Hindlimb muscle (tissue), 1 donor: ENCODE measurements around the gene TNFRSF1A. TPM values are rescaled to one million over a fixed set of nuclear protein-coding genes. Genes with fewer than 3 reads are reported as not detected.
"Not testable (repeated sequence)": the region's sequence is repeated elsewhere in the genome, so short reads cannot be mapped to it uniquely, and the experiment has no call there.

Source experiments
- DNase-seq: peaks from one replicate; pipeline ENCODE4 v3.0.0-alpha.2; 2013
- polyA plus RNA-seq: library from polyadenylated mRNA; unstranded; fragments of 120-200 nt; gene quantifications from one replicate; pipeline ENCODE4 v1.2.1, GENCODE V29; 2013; ENCODE audit not compliant: insufficient read length

The TNFRSF1A gene
- polyA plus RNA-seq, 1 donor: 86.3 TPM

GRCh38 chr12:6302621-6303020 lies 39.3 kb downstream of the TNFRSF1A start:
- DNase-seq: no peak

DNA sequence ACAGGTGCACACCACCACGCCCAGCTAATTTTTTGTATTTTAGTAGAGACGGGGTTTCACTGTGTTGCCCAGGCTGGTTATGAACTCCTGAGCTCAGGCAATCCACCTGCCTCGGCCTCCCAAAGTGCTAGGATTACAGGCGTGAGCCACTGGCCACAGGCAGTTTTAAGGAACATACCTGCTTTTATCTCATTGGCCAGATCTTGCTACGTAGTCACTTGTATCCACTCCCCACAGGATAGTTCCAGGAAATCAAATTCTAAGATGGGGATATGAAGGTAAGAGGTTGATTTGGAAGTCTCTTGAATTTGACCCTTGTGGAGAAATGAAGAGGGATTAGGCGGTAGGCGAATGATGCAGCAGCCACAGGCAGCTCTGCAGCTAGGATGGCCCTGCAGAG lies 40.2 kb downstream of the TNFRSF1A start:
- DNase-seq: no peak

- DNase-seq: no peak
Observed at GRCh38 chr12:6297170-6297569, 44.7 kb downstream of the TNFRSF1A start.

- peak; percentile 49 for DNase-seq
Observed at GRCh38 chr12:6295094-6295811, 46.6 kb downstream of the TNFRSF1A start.

DNA sequence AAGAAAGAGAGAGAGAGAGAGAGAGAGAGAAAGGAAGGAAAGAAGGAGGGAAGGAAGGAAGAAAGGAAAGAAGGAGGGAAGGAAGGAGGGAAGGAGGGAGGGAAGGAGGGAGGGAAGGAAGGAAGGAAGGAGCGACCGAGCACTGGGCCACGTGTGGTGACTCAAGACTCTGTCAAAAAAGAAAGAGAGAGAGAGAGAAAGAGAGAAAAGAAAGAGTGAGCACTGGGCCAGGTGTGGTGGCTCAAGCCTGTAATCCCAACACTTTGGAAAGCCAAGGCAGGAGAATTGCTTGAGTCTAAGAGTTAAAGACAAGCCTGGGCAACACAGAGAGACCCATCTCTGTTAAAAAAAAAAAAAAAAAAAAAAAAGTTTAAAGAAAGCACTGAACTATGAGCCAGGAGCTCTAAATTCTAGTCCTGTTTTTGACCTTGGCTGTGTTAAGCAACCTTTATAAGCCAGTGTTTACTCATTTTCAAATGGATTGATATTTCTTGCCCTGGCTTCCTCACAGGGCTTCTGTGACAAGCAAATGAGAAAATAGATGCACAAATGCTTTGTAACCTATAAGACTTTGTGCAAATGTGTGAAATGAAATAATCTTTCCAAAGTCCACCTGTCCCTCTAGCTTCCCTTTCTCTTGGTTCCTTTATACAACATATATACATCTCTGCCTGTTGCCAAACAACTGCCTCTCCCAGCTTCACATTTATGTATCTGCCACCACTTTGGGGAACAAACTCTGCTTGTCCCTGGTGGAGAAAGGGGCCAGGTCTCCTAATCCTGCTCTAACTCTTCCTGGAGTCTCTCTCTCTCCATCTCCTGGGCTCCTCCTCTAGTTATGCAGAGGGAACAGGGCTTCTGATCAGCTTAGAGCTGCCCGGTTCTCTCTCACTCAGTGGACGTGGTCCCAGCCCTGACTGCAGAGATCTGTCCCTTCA lies 47.5 kb downstream of the TNFRSF1A start:
- DNase-seq: no peak

DNA sequence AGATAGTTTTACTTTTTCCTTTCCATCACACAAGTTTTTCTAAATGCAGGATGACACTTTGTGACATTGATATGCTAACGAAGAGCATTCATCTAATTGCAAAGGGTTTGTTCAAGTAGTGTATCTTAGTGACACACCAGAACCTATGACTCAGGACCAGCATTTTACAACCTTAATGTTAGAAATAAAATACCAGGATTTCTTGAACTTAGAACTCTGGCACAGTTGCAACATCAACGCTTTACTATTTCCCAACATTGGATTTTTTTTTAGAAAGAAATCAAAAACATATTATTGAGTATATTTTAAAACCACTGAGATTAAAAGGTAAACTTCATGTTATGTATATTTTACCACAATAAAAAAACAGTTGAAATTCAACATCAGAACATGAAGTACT lies 49.3 kb downstream of the TNFRSF1A start:
- DNase-seq: no peak

GRCh38 chr12:6289906-6290305 lies 52.0 kb downstream of the TNFRSF1A start:
- not testable (repeated sequence) for DNase-seq

DNA sequence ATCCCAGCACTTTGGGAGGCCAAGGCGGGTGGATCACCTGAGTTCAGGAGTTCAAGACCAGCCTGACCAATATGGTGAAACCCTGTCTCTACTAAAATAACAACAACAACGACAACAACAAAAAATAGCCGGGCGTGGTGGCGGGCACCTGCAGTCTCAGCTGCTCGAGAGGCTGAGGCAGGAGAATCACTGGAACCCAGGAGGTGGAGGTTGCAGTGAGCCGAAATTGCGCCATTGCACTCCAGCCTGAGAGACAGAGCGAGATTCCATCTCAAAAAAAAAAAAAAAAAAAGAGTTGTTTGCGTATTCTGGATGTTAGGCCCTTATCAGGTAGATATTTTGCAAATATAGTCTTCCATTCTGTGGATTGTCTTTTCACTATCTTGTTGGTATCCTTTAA lies 52.8 kb downstream of the TNFRSF1A start:
- DNase-seq: not testable (repeated sequence)

DNA sequence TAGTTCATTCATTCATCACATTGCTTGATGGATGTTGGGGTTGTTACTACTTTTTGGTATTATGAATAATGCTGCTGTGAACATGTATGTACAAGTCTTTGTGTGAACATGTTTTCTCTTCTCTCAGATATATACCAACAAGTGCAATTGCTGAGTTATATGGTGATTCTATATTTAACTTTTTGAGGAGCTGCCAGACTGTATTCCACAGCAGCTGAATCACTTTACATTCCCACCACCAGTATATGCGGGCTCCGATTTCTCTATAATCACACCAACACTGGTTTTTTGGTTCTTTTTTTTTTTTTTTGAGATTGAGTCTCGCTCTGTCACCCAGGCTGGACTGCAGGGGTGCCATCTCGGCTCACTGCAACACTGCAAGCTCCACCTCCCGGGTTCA lies 53.6 kb downstream of the TNFRSF1A start:
- no peak for DNase-seq

GRCh38 chr12:6285532-6286306 lies 56.2 kb downstream of the TNFRSF1A start:
- no peak for DNase-seq

- DNase-seq: peak; percentile 75
Observed at GRCh38 chr12:6285063-6285477, 56.8 kb downstream of the TNFRSF1A start.

DNA sequence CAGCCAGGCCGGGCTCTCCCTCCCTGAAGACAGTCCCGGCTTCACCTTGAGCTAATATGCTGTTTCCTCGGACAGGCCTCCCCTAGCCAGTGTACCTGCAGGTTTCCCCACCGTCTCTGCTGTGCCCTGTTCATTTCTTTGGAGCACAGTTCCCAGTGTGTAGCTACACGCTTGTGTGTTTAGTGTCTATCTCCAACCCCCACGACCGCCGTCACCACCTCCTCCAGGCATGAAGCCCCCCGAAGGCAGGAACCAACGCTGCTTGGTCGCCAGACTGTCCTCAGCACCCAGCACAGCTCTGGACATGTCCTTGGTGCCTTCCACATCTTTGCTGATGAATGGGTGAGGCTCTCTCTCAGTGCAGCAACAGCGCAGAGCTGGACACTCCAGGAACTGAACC lies 57.6 kb downstream of the TNFRSF1A start:
- DNase-seq: no peak

DNA sequence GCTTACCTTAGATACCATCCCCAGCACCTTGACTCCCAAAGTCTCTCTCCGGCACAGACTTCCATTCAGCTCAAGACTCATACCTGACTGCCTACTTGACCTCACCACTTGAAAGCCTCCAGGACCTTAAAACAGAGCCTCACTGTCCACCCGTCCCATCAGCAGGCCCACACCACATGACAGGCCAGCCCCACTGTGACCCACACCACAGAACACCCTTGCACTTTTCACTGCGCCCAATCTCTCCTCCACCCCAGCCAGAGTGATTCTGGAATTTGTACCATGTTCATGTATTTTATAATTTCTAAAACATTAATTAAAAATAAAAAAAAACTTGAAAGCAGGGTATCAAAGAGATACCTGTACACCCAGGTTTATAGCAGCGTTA lies 59.4 kb downstream of the TNFRSF1A start:
- no peak for DNase-seq

- DNase-seq: no peak
Observed at GRCh38 chr12:6281081-6281809, 60.6 kb downstream of the TNFRSF1A start.

DNA sequence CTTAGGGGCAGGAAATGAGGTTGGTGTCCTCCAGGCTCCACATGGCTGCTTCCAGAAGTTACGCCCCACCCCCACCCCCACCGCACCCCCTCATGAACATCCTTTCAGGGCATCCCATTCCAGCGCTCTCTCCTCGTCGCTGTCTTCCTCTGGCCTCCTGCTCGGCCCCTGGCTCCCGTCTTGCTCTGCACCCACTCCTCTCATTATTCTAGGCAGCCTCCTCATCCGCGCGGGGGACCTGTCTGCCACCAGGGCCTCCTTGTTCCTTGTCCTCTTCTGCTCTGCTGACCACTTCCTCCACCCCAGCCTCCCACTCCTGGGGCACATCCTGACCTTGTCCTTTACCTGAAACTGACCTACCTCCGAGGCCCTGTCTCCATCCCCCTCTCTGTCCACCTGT lies 61.2 kb downstream of the TNFRSF1A start:
- no peak for DNase-seq

DNA sequence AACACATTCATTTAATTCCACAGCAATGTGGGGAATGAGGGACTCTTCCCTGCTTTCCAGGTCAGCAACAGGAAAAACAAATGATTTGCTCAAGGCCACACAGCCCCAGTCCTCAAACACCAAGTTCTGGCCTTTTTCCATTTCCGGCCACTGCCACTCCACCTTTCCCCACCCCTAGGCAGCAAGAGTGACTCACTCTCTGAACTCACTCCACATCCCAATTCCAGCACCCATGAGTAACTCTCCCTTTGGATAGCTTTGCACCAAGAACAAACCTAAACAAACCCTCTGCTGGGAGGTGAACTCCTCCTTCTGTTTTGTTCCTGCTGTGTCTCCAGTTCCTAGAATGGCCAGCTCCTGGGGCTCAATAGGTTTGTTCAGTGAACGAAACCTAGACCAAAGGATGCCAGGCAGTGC lies 61.8 kb downstream of the TNFRSF1A start:
- no peak for DNase-seq

DNA sequence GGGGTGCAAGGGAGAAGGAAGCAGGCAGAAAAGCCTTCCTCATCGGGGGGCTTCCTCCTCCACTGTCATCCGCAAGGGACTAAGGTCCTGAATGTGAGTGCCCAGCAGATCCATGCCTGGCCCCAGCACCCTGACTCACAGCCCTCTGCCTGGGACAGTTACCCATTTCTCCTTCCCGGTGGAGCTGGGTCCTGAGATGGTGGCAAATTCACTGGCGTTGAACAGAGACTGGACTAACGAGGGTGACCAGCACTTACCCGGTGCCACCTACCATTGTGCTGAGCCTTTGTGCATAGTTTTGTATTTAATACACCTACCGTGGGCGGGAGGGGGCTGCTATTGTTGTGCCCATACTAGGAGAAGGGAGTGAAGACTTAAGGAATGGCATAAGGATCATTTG lies 62.2 kb downstream of the TNFRSF1A start:
- DNase-seq: no peak

DNA sequence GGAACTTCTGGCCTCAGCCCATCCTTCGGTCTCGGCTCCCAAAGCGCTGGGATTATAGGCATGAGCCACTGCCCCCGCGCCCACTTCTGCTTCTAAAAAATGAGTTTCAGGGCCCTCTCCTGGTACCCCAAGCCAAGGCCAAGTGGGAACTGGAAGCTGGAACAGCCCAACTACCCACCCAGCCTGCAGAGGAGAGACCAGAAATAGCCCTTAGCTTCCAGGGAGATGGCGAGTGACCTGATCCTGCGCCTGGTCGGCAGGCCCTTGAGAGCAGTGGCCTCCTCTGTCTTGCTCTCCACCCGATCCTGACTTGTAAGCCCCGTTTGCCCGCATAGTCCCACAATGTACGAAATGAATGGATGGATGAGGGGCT lies 62.6 kb downstream of the TNFRSF1A start:
- DNase-seq: no peak
